Smooth muscle cell (in vitro differentiated cells): ENCODE results near the gene AK5. TPM values are rescaled to one million over a fixed set of nuclear protein-coding genes. Genes with fewer than 3 reads are reported as not detected.

Source experiments
- DNase-seq: peaks from one replicate; lab custom pipeline; 2025; ENCODE audit not compliant: unreplicated experiment; lab: John Stamatoyannopoulos, UW
- H2AFZ ChIP-seq: fragments of 200-600 bp; sonication (generic); 2 replicates; pipeline ENCODE4 v1.6.0; 2016; ENCODE audit warnings: antibody characterized with exemption, low read depth, mild to moderate bottlenecking
- H3F3A ChIP-seq: fragments of 200-600 bp; sonication (generic); 2 replicates; pipeline ENCODE4 v1.6.0; 2017; ENCODE audit warnings: antibody characterized with exemption, low read depth
- H3K27ac ChIP-seq: fragments of 200-600 bp; sonication (generic); 2 replicates; pipeline ENCODE4 v1.5.1; 2016; ENCODE audit warnings: low read depth, mild to moderate bottlenecking
- H3K27me3 ChIP-seq: fragments of 200-600 bp; sonication (generic); 2 replicates; pipeline ENCODE4 v1.6.1; 2016; ENCODE audit warnings: low read depth, mild to moderate bottlenecking
- H3K36me3 ChIP-seq: fragments of 200-600 bp; sonication (generic); 2 replicates; pipeline ENCODE4 v1.5.1; 2016; ENCODE audit warnings: low read depth
- H3K4me1 ChIP-seq: fragments of 200-600 bp; sonication (generic); 2 replicates; pipeline ENCODE4 v1.5.1; 2016; ENCODE audit warnings: low read depth
- H3K4me2 ChIP-seq: fragments of 200-600 bp; sonication (generic); 2 replicates; pipeline ENCODE4 v1.6.0; 2016; ENCODE audit warnings: mild to moderate bottlenecking
- H3K4me3 ChIP-seq: fragments of 200-600 bp; sonication (generic); 2 replicates; pipeline ENCODE4 v1.5.1; 2016; ENCODE audit warnings: mild to moderate bottlenecking
- H3K79me2 ChIP-seq: fragments of 200-600 bp; sonication (generic); 2 replicates; pipeline ENCODE4 v1.6.0; 2016; ENCODE audit warnings: low read depth, mild to moderate bottlenecking
- H3K9ac ChIP-seq: fragments of 200-600 bp; sonication (generic); 2 replicates; pipeline ENCODE4 v1.6.0; 2016; ENCODE audit warnings: low read depth
- H3K9me3 ChIP-seq: fragments of 200-600 bp; sonication (generic); replicated peaks from 2 replicates; pipeline ENCODE4 v1.5.1; 2016; ENCODE audit warnings: low read depth
- H4K20me1 ChIP-seq: fragments of 200-600 bp; sonication (generic); 2 replicates; pipeline ENCODE4 v1.6.0; 2016; ENCODE audit warnings: low read depth
- WGBS: methylation state at CpG from one replicate; pipeline ENCODE4 v1.1.7; 2016; ENCODE audit warnings: low lambda C conversion rate; 5-methylcytosine and 5-hydroxymethylcytosine counted together
- polyA plus RNA-seq: library from polyadenylated mRNA; unstranded; fragments of >200 nt; fragmentation: Nextera tagmentation; extraction: Ambion mirVana; gene quantifications from 2 replicates; pipeline ENCODE4 v1.2.1, GENCODE V29; 2016
- total RNA-seq: library from RNA; depleted of rRNA; stranded (reverse); fragments of >200 nt; gene quantifications from 2 replicates; pipeline ENCODE4 v1.2.3, GENCODE V29; 2014
- TF ChIP-seq, protein P1 (sequence below): fragments of 200-600 bp; sonication (generic); IDR thresholded peaks from 2 replicates; pipeline ENCODE4 v1.5.1; 2017; ENCODE audit warnings: borderline replicate concordance, mild to moderate bottlenecking, antibody characterized with exemption; ENCODE audit not compliant: insufficient read depth, poor library complexity, severe bottlenecking

Gene AK5
- total and polyA plus RNA-seq, 2 experiments from 2014 or later: 0.43 TPM; not detected in 1

DNA sequence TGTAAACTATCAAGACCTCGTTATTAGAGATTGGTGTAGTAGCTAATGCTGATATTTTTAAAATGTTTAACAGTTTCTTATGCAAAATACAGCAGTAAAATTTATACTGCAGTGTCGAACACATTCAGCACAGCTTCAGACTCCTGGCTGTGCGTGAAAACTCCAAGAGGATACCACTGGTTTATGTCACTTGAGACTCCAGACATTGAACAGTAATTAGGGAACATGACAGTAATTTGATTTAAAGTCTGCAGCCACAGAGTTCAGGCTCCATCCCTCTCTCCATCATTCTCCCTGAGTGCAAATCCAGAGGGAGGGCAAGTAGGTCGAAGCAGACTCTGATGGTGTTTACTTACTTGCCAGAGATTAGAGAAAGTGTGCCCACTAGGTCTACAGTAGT, 94.2 kb downstream of the AK5 start:
- H3K4me3 ChIP-seq: no peak overlapping the region
- H3K36me3 ChIP-seq: no peaks in the 10 kb centered on the region
- H3K4me2 ChIP-seq: no peak overlapping the region
- no peaks in the 10 kb centered on the region for H3F3A ChIP-seq
- H2AFZ ChIP-seq: no peak overlapping the region
- H3K4me1 ChIP-seq: no peaks in the 10 kb centered on the region
- TF ChIP-seq, protein P1, sequence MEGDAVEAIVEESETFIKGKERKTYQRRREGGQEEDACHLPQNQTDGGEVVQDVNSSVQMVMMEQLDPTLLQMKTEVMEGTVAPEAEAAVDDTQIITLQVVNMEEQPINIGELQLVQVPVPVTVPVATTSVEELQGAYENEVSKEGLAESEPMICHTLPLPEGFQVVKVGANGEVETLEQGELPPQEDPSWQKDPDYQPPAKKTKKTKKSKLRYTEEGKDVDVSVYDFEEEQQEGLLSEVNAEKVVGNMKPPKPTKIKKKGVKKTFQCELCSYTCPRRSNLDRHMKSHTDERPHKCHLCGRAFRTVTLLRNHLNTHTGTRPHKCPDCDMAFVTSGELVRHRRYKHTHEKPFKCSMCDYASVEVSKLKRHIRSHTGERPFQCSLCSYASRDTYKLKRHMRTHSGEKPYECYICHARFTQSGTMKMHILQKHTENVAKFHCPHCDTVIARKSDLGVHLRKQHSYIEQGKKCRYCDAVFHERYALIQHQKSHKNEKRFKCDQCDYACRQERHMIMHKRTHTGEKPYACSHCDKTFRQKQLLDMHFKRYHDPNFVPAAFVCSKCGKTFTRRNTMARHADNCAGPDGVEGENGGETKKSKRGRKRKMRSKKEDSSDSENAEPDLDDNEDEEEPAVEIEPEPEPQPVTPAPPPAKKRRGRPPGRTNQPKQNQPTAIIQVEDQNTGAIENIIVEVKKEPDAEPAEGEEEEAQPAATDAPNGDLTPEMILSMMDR: no peak
- H3K9me3 ChIP-seq: no peaks in the 10 kb centered on the region
- H4K20me1 ChIP-seq: no peaks in the 10 kb centered on the region
- 51% methylated on average over 4 of the region's 4 CpGs for WGBS
- no peak overlapping the region for H3K27ac ChIP-seq
- no peak overlapping the region for H3K9ac ChIP-seq
- no peaks in the 10 kb centered on the region for H3K27me3 ChIP-seq
- no peaks in the 10 kb centered on the region for H3K79me2 ChIP-seq
- no peak for DNase-seq

DNA sequence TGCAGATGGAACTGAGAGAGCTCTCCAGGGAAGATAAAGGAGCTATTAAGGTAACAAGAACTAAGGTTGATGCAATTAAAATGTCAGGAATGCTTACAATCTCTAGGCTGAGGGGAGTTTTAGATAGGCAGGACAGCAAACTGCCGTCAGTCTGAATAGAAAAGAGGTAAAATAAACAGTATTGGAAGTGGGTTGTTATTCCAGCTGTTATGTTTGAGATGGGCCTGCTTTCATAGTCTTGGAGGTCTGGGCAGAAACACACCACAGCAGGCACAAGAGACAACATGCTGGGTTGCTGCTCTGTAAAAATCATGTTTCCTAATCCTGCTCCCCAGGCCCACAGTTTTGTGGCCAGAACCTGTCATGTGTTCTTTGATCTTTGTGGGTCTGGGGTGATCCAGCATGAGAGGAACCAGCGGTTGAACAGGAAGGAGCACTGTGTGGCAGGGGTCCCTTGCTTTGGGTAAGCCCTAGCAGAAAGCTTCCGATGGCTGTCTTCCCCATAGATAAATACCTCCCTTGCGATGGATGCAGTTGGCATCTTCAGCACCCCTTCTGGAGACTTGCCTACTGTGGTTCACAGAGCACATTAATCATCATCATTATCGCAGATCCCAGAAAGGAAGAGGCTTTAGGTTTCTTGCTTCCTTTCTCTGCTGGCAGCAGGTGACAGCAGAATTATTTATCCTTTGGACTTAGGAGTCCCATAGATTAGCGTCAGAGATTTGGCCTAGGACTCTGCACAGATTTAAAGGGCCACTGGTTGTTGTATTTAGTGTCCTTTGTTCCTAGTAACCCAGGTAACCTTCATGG, 97.1 kb downstream of the AK5 start:
- Histone ChIP-seq H3K4me3 (no peak overlapping the region), H2AFZ (no peak overlapping the region), H3K9ac (no peak overlapping the region), H3K4me1 (no peaks in the 10 kb centered on the region), H3K27me3 (no peaks in the 10 kb centered on the region), H3K79me2 (no peaks in the 10 kb centered on the region), H3F3A (no peaks in the 10 kb centered on the region), H3K36me3 (no peaks in the 10 kb centered on the region), H3K27ac (no peak overlapping the region), H3K4me2 (no peak overlapping the region), H3K9me3 (no peaks in the 10 kb centered on the region), H4K20me1 (no peaks in the 10 kb centered on the region)
- DNase-seq: no peak
- WGBS: 73% methylated on average over 6 of the region's 6 CpGs
- TF ChIP-seq, protein P1: no peak

DNA sequence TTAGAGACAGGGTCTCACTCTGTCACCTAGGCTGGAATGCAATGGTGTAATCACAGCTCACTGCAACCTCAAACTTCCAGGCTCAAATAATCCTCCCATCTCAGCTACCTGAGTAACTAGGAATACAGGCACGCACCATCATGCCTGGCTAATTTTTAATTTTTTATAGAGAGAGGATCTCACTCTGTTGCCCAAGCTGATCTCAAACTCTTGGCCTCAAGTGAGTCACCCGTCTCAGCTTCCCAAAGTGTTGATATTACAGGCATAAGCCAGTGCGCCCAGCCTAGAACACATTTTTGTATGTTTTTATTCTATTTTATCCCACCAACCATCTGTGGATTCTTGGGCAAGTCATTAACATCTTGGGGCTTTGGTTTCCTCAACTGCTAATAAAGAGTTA, 100.5 kb downstream of the AK5 start:
- no peak for DNase-seq
- Histone ChIP-seq H3F3A (no peaks in the 10 kb centered on the region), H4K20me1 (no peaks in the 10 kb centered on the region), H3K27ac (no peak overlapping the region), H3K4me2 (no peak overlapping the region), H3K79me2 (no peaks in the 10 kb centered on the region), H3K4me3 (no peak overlapping the region), H3K36me3 (no peaks in the 10 kb centered on the region), H2AFZ (no peak overlapping the region), H3K9me3 (no peaks in the 10 kb centered on the region), H3K4me1 (no peaks in the 10 kb centered on the region), H3K9ac (no peak overlapping the region), H3K27me3 (no peaks in the 10 kb centered on the region)
- 63% methylated on average over 3 of the region's 3 CpGs for WGBS
- TF ChIP-seq, protein P1: no peak

DNA sequence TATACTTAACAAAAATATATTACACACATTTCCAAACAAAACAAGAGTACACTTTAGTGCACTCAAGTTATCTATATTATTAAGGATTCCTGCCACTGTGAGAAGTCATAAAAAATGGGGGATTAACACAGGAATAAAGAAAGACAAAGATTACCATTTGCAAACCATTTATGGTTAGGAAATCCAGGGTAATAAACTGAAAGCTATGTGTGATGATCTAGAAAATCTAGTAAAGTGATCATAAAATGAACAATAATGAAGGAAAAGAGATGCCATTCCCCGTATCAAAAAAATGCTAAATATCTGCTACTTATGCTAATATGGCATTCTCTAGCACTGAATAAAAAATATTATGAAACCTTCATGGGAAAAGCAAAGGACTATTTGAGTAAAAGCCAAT, 101.4 kb downstream of the AK5 start:
- Histone ChIP-seq H3K36me3 (no peaks in the 10 kb centered on the region), H3K9ac (no peak overlapping the region), H3K27ac (no peak overlapping the region), H3K27me3 (no peaks in the 10 kb centered on the region), H3K9me3 (no peaks in the 10 kb centered on the region), H3K4me3 (no peak overlapping the region), H2AFZ (no peak overlapping the region), H3K4me2 (no peak overlapping the region), H3K4me1 (no peaks in the 10 kb centered on the region), H3F3A (no peaks in the 10 kb centered on the region), H3K79me2 (no peaks in the 10 kb centered on the region), H4K20me1 (no peaks in the 10 kb centered on the region)
- DNase-seq: no peak
- TF ChIP-seq, protein P1: no peak
- 43% methylated on average over 1 of the region's 1 CpG for WGBS
